ENCODE results near the gene PTPN1. TPM values are rescaled to one million over a fixed set of nuclear protein-coding genes. Genes with fewer than 3 reads are reported as not detected.

PTPN1 gene
- total RNA-seq, 4 donors from 2014 or later, result 19.9 to 31.4 (median 23.2) TPM

- TF ChIP-seq CTCF (IDR thresholded peaks at IDR 0.05; ENCODE audit: low read depth), result no peak
These were observed 42.3 kb upstream of the PTPN1 start for GRCh38 chr20:50467718-50468356.

DNA sequence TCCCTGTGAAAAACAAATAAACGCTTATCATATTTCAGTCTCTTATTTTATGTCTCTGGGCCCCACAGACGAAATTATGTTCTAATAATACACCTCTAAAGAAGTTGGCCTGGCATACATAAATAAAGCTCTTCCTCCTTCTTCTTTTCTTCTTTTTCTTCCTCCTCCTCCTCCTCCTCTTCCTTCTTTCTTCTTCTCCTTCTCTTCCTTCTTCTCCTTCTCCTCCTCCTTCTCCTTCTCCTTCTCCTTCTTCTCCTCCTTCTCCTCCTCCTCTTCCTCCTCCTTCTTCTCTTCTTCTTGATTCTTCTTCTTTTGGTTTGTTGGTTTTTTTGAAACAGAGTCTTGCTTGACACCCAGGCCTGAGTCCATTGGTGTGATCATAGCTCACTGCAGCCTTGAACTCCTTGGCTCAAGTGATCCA, 41.8 kb upstream of the PTPN1 start:
- no peak for TF ChIP-seq CTCF (IDR thresholded peaks at IDR 0.05; ENCODE audit: low read depth)

DNA sequence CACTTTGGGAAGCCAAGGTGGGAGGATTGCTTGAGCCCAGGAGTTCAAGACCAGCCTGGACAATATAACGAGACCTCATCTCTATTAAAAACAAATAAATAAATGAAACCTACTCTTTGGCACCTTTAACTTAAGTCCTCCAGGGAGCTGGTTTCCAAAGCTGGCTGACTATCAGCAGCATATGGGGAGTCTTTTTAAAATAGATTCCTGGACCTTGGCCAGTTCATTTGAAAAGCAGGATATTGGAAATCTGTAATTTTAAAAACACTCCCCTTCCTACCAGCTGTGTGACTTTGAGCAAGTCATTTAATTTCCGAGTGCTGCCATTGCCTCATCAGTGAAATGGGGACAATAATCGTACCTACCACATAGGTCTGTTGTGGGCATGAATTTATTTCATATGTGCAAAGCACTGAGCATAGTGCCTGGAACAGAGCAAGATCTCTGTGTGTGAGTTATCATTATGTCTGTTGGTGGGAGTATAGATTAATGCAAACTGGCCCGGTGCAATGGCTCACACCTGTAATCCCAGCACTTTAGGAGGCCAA, 40.9 kb upstream of the PTPN1 start:
- TF ChIP-seq CTCF (IDR thresholded peaks at IDR 0.05; ENCODE audit: low read depth), result no peak

GRCh38 chr20:50469796-50470195, 40.4 kb upstream of the PTPN1 start:
- TF ChIP-seq CTCF (IDR thresholded peaks at IDR 0.05; ENCODE audit: low read depth), result no peak

DNA sequence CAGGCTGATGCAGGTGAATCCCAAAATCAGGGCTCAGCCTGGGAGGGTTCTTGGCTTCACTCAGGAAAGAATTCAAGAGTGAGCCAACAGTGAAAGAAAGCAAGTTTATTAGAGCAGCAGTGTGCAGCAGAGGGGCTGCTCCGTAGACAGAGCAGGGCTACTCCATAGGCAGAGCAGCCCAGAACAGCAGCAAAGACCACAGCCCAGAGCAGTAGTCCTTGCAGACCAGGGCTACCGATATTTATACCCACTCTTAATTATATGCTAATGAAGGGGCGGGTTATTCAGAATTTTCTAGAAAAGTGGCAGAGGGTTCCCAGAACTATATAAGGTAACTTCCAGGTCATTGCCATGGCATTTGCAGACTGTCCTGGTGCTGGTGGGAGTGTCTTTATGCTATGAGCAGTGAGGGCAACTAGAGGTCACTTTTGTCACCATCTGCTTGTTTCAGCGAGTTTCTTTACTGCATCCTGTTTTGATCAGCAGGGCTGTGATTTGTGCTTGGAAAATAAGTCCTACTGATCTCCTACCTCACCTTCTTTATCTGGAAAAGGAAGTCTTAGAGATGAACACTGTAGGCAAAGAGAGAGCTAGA, 39.8 kb upstream of the PTPN1 start:
- TF ChIP-seq CTCF (IDR thresholded peaks at IDR 0.05; ENCODE audit: low read depth), result no peak

DNA sequence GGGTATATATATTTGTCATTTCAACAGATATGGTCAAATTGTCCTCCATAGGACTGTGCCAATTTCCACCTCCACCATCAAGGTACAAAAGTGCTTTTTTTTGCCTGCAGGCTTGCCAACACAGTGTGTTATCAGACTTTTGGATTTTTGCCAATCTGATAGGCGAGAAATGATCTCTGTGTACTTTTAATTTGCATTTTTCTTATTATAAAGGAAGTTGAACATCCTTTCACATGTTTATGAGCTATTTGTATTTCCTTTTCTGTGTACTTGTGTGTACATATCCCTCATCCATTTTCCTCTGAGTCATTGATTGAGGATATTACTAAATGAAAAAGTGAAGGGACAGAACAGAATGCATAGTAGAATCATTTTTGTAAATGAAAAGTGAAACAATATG, 39.0 kb upstream of the PTPN1 start:
- TF ChIP-seq CTCF (IDR thresholded peaks at IDR 0.05; ENCODE audit: low read depth), result no peak
